Epithelial cell of esophagus (primary cell): ENCODE data around the gene BRPF1.
A peak's percentile ranks its signal among the peaks of the same experiment; 100 is the strongest.

Experiments used
- DNase-seq: peaks from one replicate; pipeline ENCODE4 v3.0.0; 2010; ENCODE audit warnings: low read depth
- H3K4me3 ChIP-seq: 2 replicates; pipeline ENCODE4 v1.5.1; 2011; ENCODE audit warnings: mild to moderate bottlenecking, low read length, control low read depth
- CTCF ChIP-seq: IDR thresholded peaks from 2 replicates; pipeline ENCODE4 v1.5.1; 2011; ENCODE audit warnings: low read depth, mild to moderate bottlenecking, low read length, control low read depth, inconsistent platforms; ENCODE audit not compliant: insufficient read depth; ENCODE audit errors: missing control alignments

BRPF1 gene

GRCh38 chr3:9750556-9751411 is 19.2 kb downstream of the BRPF1 start:
- DNase-seq: no peak
- no peak for TF ChIP-seq CTCF
- H3K4me3 ChIP-seq: peak overlapping the region; percentile 68

- TF ChIP-seq CTCF: no peak
- no peak overlapping the region for H3K4me3 ChIP-seq
- DNase-seq: no peak
Measured at GRCh38 chr3:9754678-9755077, 23.1 kb downstream of the BRPF1 start.

- no peak for DNase-seq
- no peak for TF ChIP-seq CTCF
- no peak overlapping the region for H3K4me3 ChIP-seq
Measured at GRCh38 chr3:9757427-9757826, 25.9 kb downstream of the BRPF1 start.

DNA sequence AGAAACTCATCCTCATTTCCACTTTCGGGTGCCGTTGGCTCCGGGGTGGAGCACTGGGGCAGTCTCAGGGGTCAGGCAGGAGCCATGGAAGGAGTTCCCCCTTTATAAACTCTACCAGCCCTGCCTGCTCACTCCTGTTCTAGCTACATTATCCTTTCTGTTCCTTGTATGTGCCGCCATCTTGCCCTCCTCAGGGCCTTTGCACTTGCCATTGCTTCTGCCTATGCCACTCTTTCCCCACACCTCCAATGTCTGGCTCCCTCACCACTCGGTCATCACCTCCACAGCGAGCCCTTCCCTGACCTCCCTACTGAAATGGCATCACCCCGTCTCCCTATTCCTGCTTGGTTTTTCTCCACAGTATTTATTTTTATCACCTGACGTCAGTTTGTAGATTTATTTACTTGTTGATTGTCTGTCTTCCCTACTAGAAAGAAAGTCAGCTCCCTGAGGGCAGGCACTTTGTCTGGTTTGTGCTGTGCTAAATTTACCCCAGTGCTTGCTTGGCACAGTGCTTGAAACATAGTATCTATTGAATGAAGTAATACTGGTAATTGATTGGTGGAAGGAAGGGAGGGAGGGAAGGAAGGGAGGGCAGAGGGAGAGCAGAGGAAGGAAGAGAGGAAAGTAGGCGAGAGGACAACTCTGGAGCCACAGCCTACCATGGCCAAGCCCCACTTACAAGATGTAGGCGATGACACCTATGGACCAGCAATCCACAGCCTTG is 29.4 kb downstream of the BRPF1 start:
- DNase-seq: no peak
- H3K4me3 ChIP-seq: no peak overlapping the region
- no peak for TF ChIP-seq CTCF

- DNase-seq: no peak
- no peak for TF ChIP-seq CTCF
- H3K4me3 ChIP-seq: no peak overlapping the region
Measured at GRCh38 chr3:9761919-9762318, 30.4 kb downstream of the BRPF1 start.

GRCh38 chr3:9762871-9763270 is 31.3 kb downstream of the BRPF1 start:
- no peak for DNase-seq
- H3K4me3 ChIP-seq: no peak overlapping the region
- TF ChIP-seq CTCF: no peak

- no peak for TF ChIP-seq CTCF
- DNase-seq: no peak
- no peak overlapping the region for H3K4me3 ChIP-seq
Measured at GRCh38 chr3:9765865-9766264, 34.3 kb downstream of the BRPF1 start.
